Neural cell (in vitro differentiated cells): ENCODE results near the gene STUB1. TPM values are rescaled to one million over a fixed set of nuclear protein-coding genes. Genes with fewer than 3 reads are reported as not detected.

Experiments used
- H2AFZ ChIP-seq: fragments of 200-600, 300-800 bp; sonication (generic), shearing (Covaris generic); 2 replicates; pipeline ENCODE4 v1.6.0; 2014; ENCODE audit warnings: low read depth, mild to moderate bottlenecking, antibody characterized with exemption, low read length, moderate library complexity
- H3F3A ChIP-seq: fragments of 200-600 bp; shearing (Covaris generic); 2 replicates; pipeline ENCODE4 v1.6.1; 2016; ENCODE audit warnings: mild to moderate bottlenecking, moderate library complexity, mixed read lengths, antibody characterized with exemption, low read length; ENCODE audit not compliant: insufficient read depth, poor library complexity, severe bottlenecking
- H3K27ac ChIP-seq: fragments of 200-600, 300-800 bp; sonication (generic), shearing (Covaris generic); 2 replicates; pipeline ENCODE4 v1.5.1; 2014; ENCODE audit warnings: mild to moderate bottlenecking, low read length, moderate library complexity
- H3K27me3 ChIP-seq: fragments of 300-800, 200-600 bp; sonication (generic), shearing (Covaris generic); 2 replicates; pipeline ENCODE4 v1.6.0; 2014; ENCODE audit warnings: mild to moderate bottlenecking, low read depth, low read length, moderate library complexity; ENCODE audit not compliant: insufficient read depth
- H3K36me3 ChIP-seq: fragments of 300-800, 200-600 bp; sonication (generic), shearing (Covaris generic); 2 replicates; pipeline ENCODE4 v1.5.1; 2014; ENCODE audit warnings: mild to moderate bottlenecking, antibody characterized with exemption, low read length, moderate library complexity; ENCODE audit not compliant: insufficient read depth
- H3K4me2 ChIP-seq: fragments of 300-800, 200-600 bp; sonication (generic), shearing (Covaris generic); 2 replicates; pipeline ENCODE4 v1.6.0; 2014; ENCODE audit warnings: mild to moderate bottlenecking, low read length
- H3K4me3 ChIP-seq: fragments of 300-800, 200-600 bp; sonication (generic), shearing (Covaris generic); 2 replicates; pipeline ENCODE4 v1.5.1; 2014; ENCODE audit warnings: mild to moderate bottlenecking, low read length, moderate library complexity
- H3K79me2 ChIP-seq: fragments of 200-600 bp; shearing (Covaris generic); replicated peaks from 2 replicates; pipeline ENCODE4 v1.6.0; 2014; ENCODE audit warnings: mild to moderate bottlenecking, low read length, moderate library complexity; ENCODE audit not compliant: insufficient read depth
- H3K9ac ChIP-seq: fragments of 300-800, 200-600 bp; sonication (generic), shearing (Covaris generic); 2 replicates; pipeline ENCODE4 v1.6.1; 2016; ENCODE audit warnings: mild to moderate bottlenecking, low read length, mixed read lengths
- H3K9me2 ChIP-seq: fragments of 200-600 bp; shearing (Covaris generic); 2 replicates; pipeline ENCODE4 v1.6.1; 2016; ENCODE audit warnings: mild to moderate bottlenecking, low read length, mixed read lengths; ENCODE audit not compliant: insufficient read depth
- H3K9me3 ChIP-seq: fragments of 200-600, 300-800 bp; sonication (generic), shearing (Covaris generic); 2 replicates; pipeline ENCODE4 v1.6.1; 2016; ENCODE audit warnings: mild to moderate bottlenecking, mixed run types, low read length, moderate library complexity, mixed read lengths
- H4K20me1 ChIP-seq: fragments of 200-600 bp; shearing (Covaris generic); 2 replicates; pipeline ENCODE4 v1.6.1; 2016; ENCODE audit warnings: mild to moderate bottlenecking, mixed run types; ENCODE audit not compliant: insufficient read depth
- CTCF ChIP-seq: fragments of 450-650 bp; IDR thresholded peaks from 2 replicates; pipeline ENCODE4 v1.5.1; 2014; ENCODE audit warnings: antibody characterized with exemption, mild to moderate bottlenecking, moderate library complexity; ENCODE audit not compliant: poor library complexity, severe bottlenecking
- EP300 ChIP-seq: fragments of 450-650 bp; conservative IDR thresholded peaks from 2 replicates; pipeline ENCODE4 v1.6.1; 2014; ENCODE audit warnings: antibody characterized with exemption, mild to moderate bottlenecking, moderate library complexity; ENCODE audit not compliant: poor library complexity, severe bottlenecking
- EZH2 ChIP-seq: fragments of 200-600, 300-800 bp; shearing (Covaris generic), sonication (generic); IDR thresholded peaks from 2 replicates; pipeline ENCODE4 v1.6.1; 2014; ENCODE audit warnings: antibody characterized with exemption, low read length, borderline replicate concordance, mild to moderate bottlenecking; ENCODE audit not compliant: insufficient read depth, poor library complexity, severe bottlenecking
- MXI1 ChIP-seq: fragments of 450-650 bp; conservative IDR thresholded peaks from 2 replicates; pipeline ENCODE4 v1.6.1; 2014; ENCODE audit warnings: antibody characterized with exemption, mild to moderate bottlenecking; ENCODE audit not compliant: poor library complexity, severe bottlenecking
- POLR2AphosphoS5 ChIP-seq: IDR thresholded peaks from 2 replicates; pipeline ENCODE4 v1.6.1; 2012
- RAD21 ChIP-seq: fragments of 450-650 bp; conservative IDR thresholded peaks from 2 replicates; pipeline ENCODE4 v1.6.1; 2014; ENCODE audit warnings: antibody characterized with exemption, mild to moderate bottlenecking, moderate library complexity
- REST ChIP-seq: IDR thresholded peaks from 2 replicates; pipeline ENCODE4 v1.6.1; 2012; ENCODE audit warnings: borderline replicate concordance
- SMC3 ChIP-seq: fragments of 450-650 bp; conservative IDR thresholded peaks from 2 replicates; pipeline ENCODE4 v1.6.1; 2014; ENCODE audit warnings: antibody characterized with exemption, mild to moderate bottlenecking, moderate library complexity; ENCODE audit not compliant: poor library complexity
- TAF1 ChIP-seq: IDR thresholded peaks from 2 replicates; pipeline ENCODE4 v1.6.1; 2012; ENCODE audit warnings: low read depth
- polyA plus RNA-seq: library from polyadenylated mRNA; depleted of rRNA; stranded (reverse); fragments of >200 nt; gene quantifications from 2 replicates; pipeline ENCODE4 v1.2.3, GENCODE V29; 2014

Gene STUB1
- polyA plus RNA-seq, 1 donor from 2014 or later, result 120 TPM

GRCh38 chr16:633336-634050 lies 46.7 kb upstream of the STUB1 start:
- no peaks in the 10 kb centered on the region for H3K9me2 ChIP-seq
- no peak overlapping the region for H3K9ac ChIP-seq
- no peaks in the 10 kb centered on the region for H3K79me2 ChIP-seq
- H3F3A ChIP-seq, result no peaks in the 10 kb centered on the region
- H3K27me3 ChIP-seq, result no peaks in the 10 kb centered on the region
- no peak overlapping the region for H3K4me2 ChIP-seq
- H3K27ac ChIP-seq, result no peak overlapping the region
- no peaks in the 10 kb centered on the region for H4K20me1 ChIP-seq
- H3K4me3 ChIP-seq, result no peak overlapping the region
- TF ChIP-seq RAD21, result no peak
- no peak for TF ChIP-seq POLR2AphosphoS5
- no peak overlapping the region for H2AFZ ChIP-seq
- no peaks in the 10 kb centered on the region for H3K36me3 ChIP-seq
- no peaks in the 10 kb centered on the region for H3K9me3 ChIP-seq

GRCh38 chr16:634051-634670 lies 46.0 kb upstream of the STUB1 start:
- no peaks in the 10 kb centered on the region for H3K27me3 ChIP-seq
- H3K79me2 ChIP-seq, result no peaks in the 10 kb centered on the region
- H3K9me3 ChIP-seq, result no peaks in the 10 kb centered on the region
- TF ChIP-seq POLR2AphosphoS5 (no peak), TAF1 (no peak), MXI1 (no peak), EP300 (no peak), RAD21 (no peak), EZH2 (no peak), CTCF (no peak), SMC3 (no peak), REST (no peak)
- no peak overlapping the region for H3K4me2 ChIP-seq
- H3K27ac ChIP-seq, result no peak overlapping the region
- H2AFZ ChIP-seq, result no peak overlapping the region
- H3K36me3 ChIP-seq, result no peaks in the 10 kb centered on the region
- H4K20me1 ChIP-seq, result no peaks in the 10 kb centered on the region
- H3K9me2 ChIP-seq, result no peaks in the 10 kb centered on the region
- H3K4me3 ChIP-seq, result no peak overlapping the region
- H3K9ac ChIP-seq, result no peak overlapping the region
- H3F3A ChIP-seq, result no peaks in the 10 kb centered on the region
